Measurements from ENCODE around the gene CACNA2D1.

CACNA2D1 gene

DNA sequence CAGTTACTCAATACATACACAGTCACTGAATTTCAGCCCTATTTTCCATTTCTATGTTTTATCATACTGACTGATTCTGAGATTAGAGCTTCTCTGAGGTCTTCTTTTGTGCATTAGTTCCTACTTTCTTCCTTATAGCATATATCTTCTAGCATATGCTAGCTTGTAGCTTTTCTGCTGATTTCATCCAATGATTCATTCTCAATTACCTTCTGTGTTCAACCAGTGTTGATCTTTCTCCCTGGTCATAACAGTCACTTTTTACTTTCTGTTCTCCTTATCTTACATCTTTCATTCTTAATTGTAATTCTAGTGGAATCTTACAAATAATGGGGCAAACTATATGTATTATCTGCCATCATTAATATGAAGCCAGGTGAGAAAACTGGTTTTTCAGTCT lies 514.2 kb downstream of the CACNA2D1 start:
- no peak for DNase-seq

DNA sequence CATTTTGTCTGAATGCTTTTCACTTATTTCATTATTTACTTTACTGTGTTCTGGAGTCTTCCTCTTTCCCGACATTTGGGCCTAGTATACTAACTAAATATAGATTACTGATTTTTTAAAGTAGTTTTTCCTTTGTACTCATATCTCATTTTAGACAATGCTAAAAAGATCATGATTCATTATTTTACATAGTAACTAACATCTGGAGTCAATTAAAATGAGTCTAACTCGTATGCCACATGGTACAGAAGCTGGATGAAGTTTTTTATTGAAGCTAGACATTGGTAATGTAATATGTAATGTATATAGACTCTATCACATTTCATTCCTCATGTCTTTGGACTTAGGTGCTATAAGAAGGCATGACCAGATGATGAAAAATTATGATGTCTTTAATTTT lies 517.4 kb downstream of the CACNA2D1 start:
- DNase-seq: no peak

DNA sequence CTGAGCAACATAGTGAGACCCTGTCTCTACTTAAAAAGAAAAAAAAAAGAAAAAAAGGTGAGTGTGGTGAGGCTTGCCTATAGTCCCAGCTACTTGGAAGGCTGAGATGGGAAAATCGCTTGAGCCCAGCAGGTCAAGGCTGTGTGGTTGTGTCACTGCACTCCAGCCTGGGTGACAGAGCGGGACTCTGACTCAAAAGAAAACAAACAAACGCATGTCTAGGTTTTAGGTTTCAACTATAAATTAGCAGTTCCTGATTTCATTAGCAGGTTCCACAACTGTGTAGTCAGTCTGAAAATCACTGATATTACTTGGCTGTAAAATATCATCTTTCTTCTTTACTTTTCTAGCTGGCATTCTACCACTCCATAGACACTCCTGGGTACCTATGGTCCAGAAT lies 518.0 kb downstream of the CACNA2D1 start:
- DNase-seq: no peak

DNA sequence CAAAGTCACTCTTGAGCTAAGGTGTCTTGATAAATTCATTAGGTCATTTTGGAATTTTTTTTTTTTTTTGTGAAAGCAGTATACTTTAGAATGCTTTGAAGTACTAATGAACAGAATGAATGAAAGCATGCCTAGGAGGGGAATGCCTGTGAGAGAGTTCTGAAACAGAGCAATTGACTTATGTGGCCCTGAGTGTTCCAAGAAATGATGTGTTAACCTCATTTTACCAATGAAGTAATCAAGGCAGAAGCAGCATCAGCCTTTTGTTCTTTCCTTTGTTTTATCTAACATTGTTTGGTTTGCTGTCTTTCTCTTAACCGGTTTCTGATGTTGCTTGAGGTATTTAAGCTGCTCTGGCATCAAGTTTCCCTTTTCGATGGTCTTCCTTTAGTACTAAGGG lies 519.1 kb downstream of the CACNA2D1 start:
- DNase-seq: no peak

DNA sequence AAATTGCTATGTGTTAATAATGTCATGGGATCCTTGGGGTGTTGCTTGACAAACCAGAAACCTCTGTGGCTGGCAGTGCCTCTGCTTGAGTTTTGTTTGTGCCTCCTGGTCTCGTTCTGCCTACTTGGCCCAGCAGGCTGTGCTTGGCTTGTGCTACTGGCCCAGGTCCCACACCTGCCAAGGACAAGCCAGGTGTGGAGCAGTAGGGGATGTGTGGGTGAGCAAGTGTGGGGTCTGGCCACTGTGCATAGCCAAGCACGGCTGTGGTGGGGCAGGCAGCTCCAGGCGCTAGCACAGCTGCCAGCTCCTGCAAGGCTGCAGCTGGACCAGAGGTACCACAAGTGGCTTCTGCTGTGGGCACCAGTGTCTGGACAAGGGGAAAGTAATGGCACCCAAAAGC lies 524.1 kb downstream of the CACNA2D1 start:
- DNase-seq: no peak

DNA sequence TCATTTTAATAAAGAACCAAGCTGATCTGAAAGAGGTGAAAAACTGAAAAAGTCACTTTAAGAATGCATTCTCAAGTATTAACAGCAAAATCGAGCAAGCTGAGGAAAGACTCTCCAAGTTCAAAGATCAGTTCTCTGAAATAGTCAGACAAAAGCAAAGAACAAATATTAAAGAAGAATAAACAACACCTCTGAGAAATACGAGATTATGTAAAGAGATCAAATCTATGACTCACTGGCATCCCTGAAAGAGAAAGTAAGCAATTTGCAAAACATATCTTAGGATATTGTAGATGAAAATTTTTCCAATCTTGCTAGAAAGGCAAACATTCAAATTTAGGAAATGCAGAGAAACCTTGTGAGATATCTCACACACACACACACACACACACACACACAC lies 535.4 kb downstream of the CACNA2D1 start:
- no peak for DNase-seq

DNA sequence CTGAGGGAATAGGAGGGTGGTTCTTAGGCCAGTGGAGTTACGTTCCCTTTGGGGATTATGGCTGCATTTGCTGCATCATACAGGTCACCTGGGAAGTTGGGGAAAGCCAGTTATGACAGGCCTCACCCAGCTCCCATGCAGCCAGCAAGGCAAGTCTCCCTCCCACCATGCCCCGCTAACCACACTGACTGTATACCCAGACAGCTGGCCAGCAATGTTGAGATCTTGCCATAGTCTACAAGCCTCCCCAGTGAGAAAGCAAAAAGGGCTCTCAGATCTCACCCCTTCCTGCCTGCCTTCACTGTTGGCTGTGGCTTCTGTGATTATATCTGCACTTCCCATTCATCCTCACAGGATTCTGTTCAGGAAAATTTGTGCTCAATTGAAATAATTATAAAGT lies 540.5 kb downstream of the CACNA2D1 start:
- no peak for DNase-seq

DNA sequence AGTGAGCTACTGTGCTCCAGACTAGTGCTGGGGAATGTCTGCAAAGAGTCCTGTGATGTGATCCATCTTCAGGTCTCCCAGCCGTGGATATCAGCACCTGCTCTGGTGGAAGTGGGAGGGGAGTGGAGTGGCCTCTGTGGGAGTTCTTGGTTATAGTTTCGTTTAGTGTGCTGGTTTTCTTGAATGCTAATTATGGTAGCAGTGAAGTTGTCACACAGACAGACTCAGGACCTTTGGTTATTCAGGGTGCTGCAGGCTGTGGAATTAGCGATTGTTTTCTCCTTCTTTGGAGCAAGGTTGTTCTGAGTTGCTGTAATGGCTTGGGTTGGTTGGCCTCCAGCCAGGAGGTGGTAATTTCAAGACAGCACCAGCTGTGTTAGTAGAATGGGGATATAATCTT lies 541.0 kb downstream of the CACNA2D1 start:
- DNase-seq: no peak
